HG02763 (cell line): ENCODE data around the gene FNDC3B.

Experiments
- ATAC-seq: cut with Tn5 transposase; IDR thresholded peaks from one replicate; pipeline ENCODE4 v1.9.1; 2021; ENCODE audit warnings: mild to moderate bottlenecking, moderate library complexity; ENCODE audit not compliant: unreplicated experiment

FNDC3B gene

DNA sequence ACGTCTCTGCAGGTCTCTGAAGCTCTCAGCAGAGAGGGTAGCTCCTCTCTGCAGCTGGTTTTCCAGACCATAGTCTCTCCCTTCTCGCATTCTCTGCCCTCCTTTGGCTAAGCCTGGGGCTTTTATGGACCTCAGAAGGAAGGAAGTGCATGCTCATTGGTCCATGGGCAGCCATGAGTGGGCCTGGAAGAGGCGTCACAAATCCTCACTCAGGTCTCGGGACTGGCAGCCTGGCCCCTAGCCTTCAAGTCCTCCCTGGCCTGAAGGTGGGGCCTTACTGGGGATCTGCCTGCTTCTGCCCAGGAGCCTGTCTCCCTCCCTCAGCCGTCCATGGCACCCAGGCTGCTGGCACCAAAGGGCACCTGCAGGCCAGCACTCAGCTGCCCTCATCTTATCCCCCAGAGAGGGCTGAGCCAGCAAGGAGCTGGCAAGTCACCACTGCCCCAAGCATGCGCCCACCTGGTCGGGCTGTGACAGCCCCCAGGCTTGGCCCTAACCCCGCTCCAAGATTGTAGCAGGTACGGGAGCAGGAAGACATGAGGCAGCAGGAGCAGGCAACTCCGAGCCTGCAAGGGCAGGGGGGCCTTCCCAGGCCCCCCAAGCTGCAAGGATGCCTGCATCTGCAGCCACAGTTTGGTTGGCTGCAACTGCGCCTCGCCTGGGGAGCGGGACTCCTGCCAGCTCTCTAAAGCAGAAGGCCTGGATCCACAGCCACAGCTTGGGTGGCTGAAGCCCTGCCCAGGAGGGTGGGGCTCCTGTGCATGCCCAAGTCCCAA, 371.5 kb downstream of the FNDC3B start:
- ATAC-seq = no peak

DNA sequence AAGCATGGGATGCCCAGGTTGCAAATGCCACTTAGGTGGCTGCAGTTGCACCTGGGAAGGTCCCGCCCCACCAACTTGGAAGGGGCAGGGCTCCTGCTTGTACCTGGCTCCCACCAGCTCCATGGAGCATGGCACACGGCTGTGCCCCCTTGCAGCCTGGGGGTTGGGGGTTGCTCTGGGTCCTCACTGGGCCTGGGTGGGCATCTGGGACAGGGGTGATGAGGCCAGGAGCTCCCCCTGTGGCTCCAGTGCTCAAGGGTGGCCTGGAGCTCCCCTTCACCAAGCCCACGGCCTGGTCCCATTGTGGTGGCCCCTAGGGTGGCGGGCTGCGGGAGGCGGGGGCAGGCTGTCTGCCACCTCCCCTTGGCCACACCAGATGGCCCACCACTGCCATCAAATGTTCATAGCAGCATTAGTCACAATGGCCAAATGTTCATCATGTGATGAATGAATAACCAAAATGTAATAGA, 372.1 kb downstream of the FNDC3B start:
- no peak for ATAC-seq

- no peak for ATAC-seq
These were observed 375.9 kb downstream of the FNDC3B start for GRCh38 chr3:172415323-172415722.

GRCh38 chr3:172437713-172438112, 398.3 kb downstream of the FNDC3B start:
- no peak for ATAC-seq

DNA sequence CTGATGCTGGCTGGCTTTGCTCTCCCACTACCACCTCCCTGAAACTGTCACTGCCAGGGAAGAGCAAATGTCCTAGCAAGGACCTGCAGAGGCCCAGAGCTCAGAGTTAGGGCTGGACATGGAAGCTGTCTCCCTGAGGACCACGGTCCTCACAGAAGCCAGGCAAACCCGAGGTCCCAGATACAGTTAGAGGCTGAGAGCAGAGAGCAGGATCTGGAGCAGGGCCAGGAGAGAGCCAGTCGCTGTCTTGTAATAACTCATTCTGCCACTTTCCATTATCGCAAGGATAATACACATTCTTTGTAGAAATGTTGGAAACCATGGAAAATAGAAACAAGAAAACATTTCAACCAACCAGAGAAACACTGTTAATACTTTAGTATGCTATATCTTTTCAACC, 398.8 kb downstream of the FNDC3B start:
- no peak for ATAC-seq

- no peak for ATAC-seq
These were observed 402.2 kb downstream of the FNDC3B start for GRCh38 chr3:172441581-172441980.

GRCh38 chr3:172442606-172443005, 403.2 kb downstream of the FNDC3B start:
- ATAC-seq = no peak

DNA sequence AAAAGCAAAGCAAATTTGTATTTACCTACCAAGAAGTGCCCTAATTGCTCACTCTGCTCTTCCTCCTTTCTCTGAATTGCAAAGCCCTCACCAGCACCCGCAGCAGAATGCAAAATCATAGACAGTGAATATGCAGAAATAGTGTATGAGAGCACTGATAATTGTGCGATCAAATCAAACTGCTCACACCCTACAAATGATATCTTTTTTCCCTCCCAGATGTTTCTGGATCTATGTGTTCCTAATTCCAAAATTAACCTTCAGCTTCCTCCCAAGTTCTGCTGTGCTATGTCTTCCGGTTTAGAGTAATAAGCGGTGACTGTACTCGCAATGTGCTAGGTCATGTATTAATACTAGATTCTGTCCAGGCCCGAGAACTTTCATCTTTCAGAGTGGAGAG, 405.4 kb downstream of the FNDC3B start:
- ATAC-seq = no peak

- ATAC-seq = no peak
These were observed 406.8 kb downstream of the FNDC3B start for GRCh38 chr3:172446198-172446597.

GRCh38 chr3:172447611-172448579, 408.5 kb downstream of the FNDC3B start, which contains the start of gene GHSR:
GHSR (minus strand) TSS chr3:172448456; CDS start chr3:172448413, 43 bp downstream.
- no peak for ATAC-seq

- no peak for ATAC-seq
These were observed 409.5 kb downstream of the FNDC3B start for GRCh38 chr3:172448661-172449465.

GRCh38 chr3:172449466-172450149, 410.2 kb downstream of the FNDC3B start:
- no peak for ATAC-seq
